A549 (cell line): ENCODE results near the gene PRR19. TPM values are rescaled to one million over a fixed set of nuclear protein-coding genes. Genes with fewer than 3 reads are reported as not detected.

Source experiments
- ATAC-seq, 2 experiments: fragments of 200-7000 bp in 1 of 2; fragments of >200 bp in 1 of 2; cut with Nextera tagmentation in 1 of 2; cut with Tn5 transposase in 1 of 2; 3 replicates each; pipeline versions ENCODE4 v1.8.0 to v1.9.1; 2018 to 2020; ENCODE audit warnings: mild to moderate bottlenecking in 1 of 2, moderate library complexity in 1 of 2
- CTCF ChIA-PET: fragments of 300-600 bp; sonication (Branson Sonifier 250); formaldehyde crosslinking; extraction: SDS; loops from one replicate; lab custom pipeline; 2021; ENCODE audit warnings: antibody characterized with exemption, inconsistent platforms; lab: Yijun Ruan, JAX
- POLR2A ChIA-PET: fragments of 350-600 bp; formaldehyde crosslinking; extraction: SDS; loops from one replicate; lab custom pipeline; 2021; ENCODE audit warnings: antibody characterized with exemption, inconsistent platforms; lab: Yijun Ruan, JAX
- DNase-seq, 2 experiments: peaks; one replicate each; pipeline versions ENCODE4 v3.0.0 to v3.0.0-alpha.2; 2011 to 2016; ENCODE audit warnings: low read depth in 1 of 2, low spot score in 1 of 2
- FAIRE-seq: peaks from 2 replicates; lab custom pipeline; 2011; peaks lifted over from hg19 to GRCh38; lab: Jason Lieb, UNC
- H3K27ac ChIP-seq, 2 experiments: fragments of >200 bp; sonication (Bioruptor Twin); formaldehyde crosslinking; 3 replicates each; pipeline ENCODE4 v1.5.1; 2016 to 2017
- H3K4me1 ChIP-seq: fragments of >200 bp; sonication (Bioruptor Twin); formaldehyde crosslinking; 3 replicates; pipeline ENCODE4 v1.6.1; 2016
- H3K4me2 ChIP-seq: fragments of >200 bp; sonication (Bioruptor Twin); formaldehyde crosslinking; 3 replicates; pipeline ENCODE4 v1.6.1; 2016
- H3K4me3 ChIP-seq: fragments of >200 bp; sonication (Bioruptor Twin); formaldehyde crosslinking; 3 replicates; pipeline ENCODE4 v1.5.1; 2016
- H3K9me3 ChIP-seq: fragments of >200 bp; sonication (Bioruptor Twin); formaldehyde crosslinking; 3 replicates; pipeline ENCODE4 v1.6.1; 2016
- BCL3 ChIP-seq: fragments of >200 bp; sonication (Bioruptor Twin); formaldehyde crosslinking; IDR thresholded peaks from 3 replicates; pipeline ENCODE4 v1.6.1; 2016
- BHLHE40 ChIP-seq: IDR thresholded peaks from 2 replicates; pipeline ENCODE4 v1.6.1; 2012; ENCODE audit warnings: low read depth, low read length, inconsistent platforms
- CBX2 ChIP-seq: fragments of 200-600 bp; sonication (generic); IDR thresholded peaks from 2 replicates; pipeline ENCODE4 v1.6.1; 2016; ENCODE audit warnings: low read depth, mild to moderate bottlenecking, borderline replicate concordance
- CBX8 ChIP-seq: fragments of 200-600 bp; sonication (generic); IDR thresholded peaks from 2 replicates; pipeline ENCODE4 v1.6.1; 2016
- CEBPB ChIP-seq, 2 experiments: fragments of >200 bp in 1 of 2; sonication (Bioruptor Twin) in 1 of 2; formaldehyde crosslinking in 1 of 2; IDR thresholded peaks; 2 replicates each; pipeline ENCODE4 v1.6.1; 2012 to 2016
- E2F6 ChIP-seq: IDR thresholded peaks from 2 replicates; pipeline ENCODE4 v1.6.1; 2012; ENCODE audit warnings: low read depth, borderline replicate concordance
- EHF ChIP-seq: fragments of 250-450 bp; sonication (Bioruptor Pico); IDR thresholded peaks from 2 replicates; pipeline ENCODE4 v1.5.0; 2020; ENCODE audit warnings: mild to moderate bottlenecking
- ESRRA ChIP-seq: fragments of 150-350 bp; IDR thresholded peaks from 2 replicates; pipeline ENCODE4 v1.6.1; 2014; ENCODE audit warnings: mild to moderate bottlenecking, low read length, borderline replicate concordance
- GATA3 ChIP-seq: IDR thresholded peaks from 2 replicates; pipeline ENCODE4 v1.6.1; 2012; ENCODE audit warnings: borderline replicate concordance
- HDAC2 ChIP-seq: fragments of 200-600 bp; sonication (generic); IDR thresholded peaks from 2 replicates; pipeline ENCODE4 v1.6.1; 2016
- KDM1A ChIP-seq: fragments of 200-600 bp; sonication (generic); IDR thresholded peaks from 2 replicates; pipeline ENCODE4 v1.6.1; 2016; ENCODE audit warnings: low read depth, mild to moderate bottlenecking
- KDM5A ChIP-seq: fragments of 200-600 bp; sonication (generic); IDR thresholded peaks from 2 replicates; pipeline ENCODE4 v1.6.1; 2016; ENCODE audit warnings: antibody characterized with exemption, mild to moderate bottlenecking
- MAFK ChIP-seq: fragments of 450-650 bp; IDR thresholded peaks from 2 replicates; pipeline ENCODE4 v1.6.1; 2014; ENCODE audit not compliant: partially characterized antibody
- MAX ChIP-seq: IDR thresholded peaks from 2 replicates; pipeline ENCODE4 v1.6.1; 2012
- MAZ ChIP-seq: fragments of 150-350 bp; IDR thresholded peaks from 2 replicates; pipeline ENCODE4 v1.6.1; 2014; ENCODE audit warnings: antibody characterized with exemption, low read depth, low read length, borderline replicate concordance
- NFE2L2 ChIP-seq: fragments of 150-350 bp; conservative IDR thresholded peaks from 2 replicates; pipeline ENCODE4 v1.6.1; 2014; ENCODE audit warnings: low read length
- NPAS2 ChIP-seq: fragments of 250-450 bp; sonication (Bioruptor Pico); IDR thresholded peaks from 2 replicates; pipeline ENCODE4 v1.8.0; 2022; ENCODE audit warnings: mild to moderate bottlenecking, moderate library complexity, borderline replicate concordance
- POLR2A ChIP-seq: IDR thresholded peaks from 2 replicates; pipeline ENCODE4 v1.6.1; 2012; ENCODE audit warnings: mild to moderate bottlenecking, low read length
- POLR2AphosphoS2 ChIP-seq: conservative IDR thresholded peaks from 2 replicates; pipeline ENCODE4 v1.6.1; 2012; ENCODE audit warnings: low read length, improper control_type of control experiment, inconsistent platforms
- RAD21 ChIP-seq, 2 experiments: fragments of >200 bp in 1 of 2; sonication (Bioruptor Twin) in 1 of 2; formaldehyde crosslinking in 1 of 2; IDR thresholded peaks in 1 of 2; conservative IDR thresholded peaks in 1 of 2; 2 replicates in 1 of 2; 3 replicates in 1 of 2; pipeline ENCODE4 v1.6.1; 2012 to 2018; ENCODE audit warnings: inconsistent platforms in 1 of 2
- RARB ChIP-seq: fragments of 250-450 bp; sonication (Bioruptor Pico); IDR thresholded peaks from 2 replicates; pipeline ENCODE4 v1.8.0; 2021; ENCODE audit warnings: mild to moderate bottlenecking, moderate library complexity
- RCOR1 ChIP-seq: fragments of 150-350 bp; IDR thresholded peaks from 2 replicates; pipeline ENCODE4 v1.6.1; 2014; ENCODE audit warnings: antibody characterized with exemption, low read length, low read depth
- RFX5 ChIP-seq: fragments of 450-650 bp; IDR thresholded peaks from 2 replicates; pipeline ENCODE4 v1.7.1; 2014; ENCODE audit warnings: antibody characterized with exemption, mild to moderate bottlenecking, moderate library complexity
- RNF2 ChIP-seq: fragments of 200-600 bp; sonication (generic); IDR thresholded peaks from 2 replicates; pipeline ENCODE4 v1.6.1; 2016; ENCODE audit warnings: low read depth, mild to moderate bottlenecking, antibody characterized with exemption, moderate library complexity, borderline replicate concordance
- SMC3 ChIP-seq: fragments of >200 bp; sonication (Bioruptor Twin); formaldehyde crosslinking; IDR thresholded peaks from 3 replicates; pipeline ENCODE4 v1.6.1; 2018; ENCODE audit warnings: inconsistent platforms
- ZFP36 ChIP-seq: fragments of 450-650 bp; IDR thresholded peaks from 2 replicates; pipeline ENCODE4 v1.6.1; 2014; ENCODE audit warnings: borderline replicate concordance; ENCODE audit not compliant: partially characterized antibody
- WGBS: methylation state at CpG from one replicate; pipeline ENCODE4 v1.1.6; 2017; ENCODE audit errors: missing lambda C conversion rate; 5-methylcytosine and 5-hydroxymethylcytosine counted together
- polyA plus RNA-seq, 4 experiments: library from polyadenylated mRNA; depleted of rRNA in 3 of 4; stranded (reverse); fragments of >200 nt; fragmentation: RNase III in 1 of 4; extraction: RNeasy Plus Mini Kit Qiagen cat#74134 plus additional on column Dnase treatment in 1 of 4; gene quantifications; 2 replicates in 3 of 4; 3 replicates in 1 of 4; pipeline ENCODE4 v1.2.3, GENCODE V29; 2011 to 2017
- TF ChIP-seq, protein P1 (sequence below): IDR thresholded peaks from 2 replicates; pipeline ENCODE4 v1.6.1; 2012

PRR19 gene
- polyA plus RNA-seq, 2 of the 4 experiments (the other 2 are of a cell fraction): 1.1 to 4.5 TPM

DNA sequence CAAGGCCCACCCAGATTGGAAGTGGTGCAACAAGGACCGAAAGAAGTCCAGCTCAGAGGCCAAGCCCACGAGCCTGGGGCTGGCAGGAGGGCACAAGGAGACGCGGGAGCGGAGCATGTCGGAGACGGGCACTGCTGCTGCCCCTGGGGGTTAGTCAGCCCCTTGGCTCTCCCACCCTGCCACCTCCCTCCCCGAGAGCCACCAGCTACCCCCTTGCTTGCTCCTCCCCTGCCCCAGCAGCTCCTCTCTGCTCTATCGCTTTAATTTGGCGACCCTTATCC lies 14.2 kb upstream of the PRR19 start (continued):
- TF ChIP-seq RAD21 (conservative IDR thresholded peaks at IDR 0.05 in 1 of 2, IDR thresholded peaks at IDR 0.05 in 1 of 2) (no peak), NPAS2 (no peak)

GRCh38 chr19:42288387-42288786 lies 13.5 kb upstream of the PRR19 start:
- FAIRE-seq (no peak), ATAC-seq (no peak), DNase-seq (no peak)
- WGBS: 84% methylated on average over 4 of the region's 4 CpGs
- no peaks in the 10 kb centered on the region for H3K9me3 ChIP-seq
- CTCF ChIA-PET: interaction anchor here (0.6 to 23.7 kb wide), 13 partner anchors 10 to 180 kb away, joined by 3 to 616 read pairs (median 4); partner anchors contain the start of genes GSK3A, PAFAH1B3 and PRR19
- H3K4me2 ChIP-seq: no peak overlapping the region
- no peak overlapping the region for H3K4me3 ChIP-seq
- TF ChIP-seq CEBPB (IDR thresholded peaks at IDR 0.05) (no peak), BCL3 (no peak), RNF2 (no peak), RCOR1 (no peak), E2F6 (no peak), CBX2 (no peak), HDAC2 (no peak), BHLHE40 (no peak), ZFP36 (no peak), POLR2A (no peak), NFE2L2 (no peak), MAX (no peak), SMC3 (no peak)
- TF ChIP-seq, protein P1, sequence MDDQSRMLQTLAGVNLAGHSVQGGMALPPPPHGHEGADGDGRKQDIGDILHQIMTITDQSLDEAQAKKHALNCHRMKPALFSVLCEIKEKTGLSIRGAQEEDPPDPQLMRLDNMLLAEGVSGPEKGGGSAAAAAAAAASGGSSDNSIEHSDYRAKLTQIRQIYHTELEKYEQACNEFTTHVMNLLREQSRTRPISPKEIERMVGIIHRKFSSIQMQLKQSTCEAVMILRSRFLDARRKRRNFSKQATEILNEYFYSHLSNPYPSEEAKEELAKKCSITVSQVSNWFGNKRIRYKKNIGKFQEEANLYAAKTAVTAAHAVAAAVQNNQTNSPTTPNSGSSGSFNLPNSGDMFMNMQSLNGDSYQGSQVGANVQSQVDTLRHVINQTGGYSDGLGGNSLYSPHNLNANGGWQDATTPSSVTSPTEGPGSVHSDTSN: no peak
- POLR2A ChIA-PET: interaction anchor here (0.5 to 1.9 kb wide), 3 partner anchors 10 to 45 kb away, joined by 4 to 6 read pairs (median 4); no protein-coding TSS in a partner anchor
- no peak overlapping the region for H3K27ac ChIP-seq
- H3K4me1 ChIP-seq: peaks cover 30% of the 10 kb centered on the region

GRCh38 chr19:42288881-42289555 lies 12.9 kb upstream of the PRR19 start:
- TF ChIP-seq RFX5 (no peak), ESRRA (no peak), RCOR1 (no peak), GATA3 (no peak), POLR2AphosphoS2 (no peak), RARB (CRISPR knock-in tag) (no peak), RNF2 (no peak), EHF (CRISPR knock-in tag) (no peak), MAFK (no peak), NPAS2 (no peak), MAX (no peak), KDM5A (no peak), CBX8 (no peak), KDM1A (no peak), MAZ (no peak)
- TF ChIP-seq, protein P1: no peak
- POLR2A ChIA-PET: interaction anchor here (1.9 kb wide), 1 partner anchor 46 kb away, joined by 6 read pairs; no protein-coding TSS in a partner anchor
- no peak for FAIRE-seq

More at GRCh38 chr19:42288881-42289555, 12.9 kb upstream of the PRR19 start:
- no peak overlapping the region for H3K4me3 ChIP-seq
- 94% methylated on average over 22 of the region's 22 CpGs for WGBS
- ATAC-seq (no peak), DNase-seq (no peak)
- H3K4me1 ChIP-seq: peaks cover 29% of the 10 kb centered on the region
- no peaks in the 10 kb centered on the region for H3K9me3 ChIP-seq
- CTCF ChIA-PET: interaction anchor here (0.7 to 23.7 kb wide), 10 partner anchors 11 to 181 kb away, joined by 3 to 616 read pairs (median 10); partner anchors contain the start of genes GSK3A, PAFAH1B3, POU2F2 and PRR19
- no peak overlapping the region for H3K4me2 ChIP-seq
- H3K27ac ChIP-seq: no peak overlapping the region
